HG03565 (cell line): ENCODE data around the gene SET.
"Not testable (repeated sequence)": the region's sequence is repeated elsewhere in the genome, so short reads cannot be mapped to it uniquely, and the experiment has no call there.

ENCODE experiments used
- ATAC-seq: cut with Tn5 transposase; IDR thresholded peaks from one replicate; pipeline ENCODE4 v1.9.1; 2021; ENCODE audit warnings: mild to moderate bottlenecking, moderate library complexity; ENCODE audit not compliant: unreplicated experiment

The SET gene

GRCh38 chr9:128688501-128689292 lies at the start of gene SET:
SET (plus strand) TSS chr9:128689222; CDS start chr9:128689583, 361 bp downstream.
- ATAC-seq = peak; percentile 58

- ATAC-seq = no peak
Observed at GRCh38 chr9:128640603-128641002, 48.4 kb upstream of the SET start.

- no peak for ATAC-seq
Observed at GRCh38 chr9:128642675-128643245, 46.3 kb upstream of the SET start.

- ATAC-seq = peak; percentile 58
Observed at GRCh38 chr9:128643519-128644300, 45.3 kb upstream of the SET start.

GRCh38 chr9:128648206-128648605 lies 40.8 kb upstream of the SET start:
- ATAC-seq = not testable (repeated sequence)

GRCh38 chr9:128651798-128652197 lies 37.2 kb upstream of the SET start:
- ATAC-seq = no peak

- no peak for ATAC-seq
Observed at GRCh38 chr9:128653908-128654307, 35.1 kb upstream of the SET start.

- ATAC-seq = no peak
Observed at GRCh38 chr9:128654481-128654880, 34.5 kb upstream of the SET start.

GRCh38 chr9:128656416-128657343 lies 32.3 kb upstream of the SET start, which contains the start of gene DYNC2I2:
DYNC2I2 (minus strand) TSS chr9:128656847; CDS start chr9:128656726, 121 bp downstream.
- peak; percentile 59 for ATAC-seq

GRCh38 chr9:128657344-128657704 lies 31.7 kb upstream of the SET start:
- no peak for ATAC-seq

GRCh38 chr9:128657796-128658195 lies 31.2 kb upstream of the SET start:
- no peak for ATAC-seq

- ATAC-seq = not testable (repeated sequence)
Observed at GRCh38 chr9:128666481-128666941, 22.5 kb upstream of the SET start.

GRCh38 chr9:128669786-128670185 lies 19.2 kb upstream of the SET start:
- ATAC-seq = no peak

GRCh38 chr9:128675382-128675781 lies 13.6 kb upstream of the SET start:
- no peak for ATAC-seq

- no peak for ATAC-seq
Observed at GRCh38 chr9:128677794-128678193, 11.2 kb upstream of the SET start.

GRCh38 chr9:128683340-128684064 lies 5.5 kb upstream of the SET start:
- ATAC-seq = no peak

- no peak for ATAC-seq
Observed at GRCh38 chr9:128684065-128684324, 5.0 kb upstream of the SET start.

GRCh38 chr9:128684325-128685199 lies 4.5 kb upstream of the SET start:
- ATAC-seq = no peak
